Measurements from ENCODE around the gene ZNF248. TPM values are rescaled to one million over a fixed set of nuclear protein-coding genes. Genes with fewer than 3 reads are reported as not detected.
A peak's percentile ranks its signal among the peaks of the same experiment; 100 is the strongest.

Gene ZNF248
- total and polyA plus RNA-seq, 9 of the 15 experiments (the other 6 are each of a cell fraction or from before 2014, with no cell fraction given): 4.5 to 16.5 (median 10.2) TPM

DNA sequence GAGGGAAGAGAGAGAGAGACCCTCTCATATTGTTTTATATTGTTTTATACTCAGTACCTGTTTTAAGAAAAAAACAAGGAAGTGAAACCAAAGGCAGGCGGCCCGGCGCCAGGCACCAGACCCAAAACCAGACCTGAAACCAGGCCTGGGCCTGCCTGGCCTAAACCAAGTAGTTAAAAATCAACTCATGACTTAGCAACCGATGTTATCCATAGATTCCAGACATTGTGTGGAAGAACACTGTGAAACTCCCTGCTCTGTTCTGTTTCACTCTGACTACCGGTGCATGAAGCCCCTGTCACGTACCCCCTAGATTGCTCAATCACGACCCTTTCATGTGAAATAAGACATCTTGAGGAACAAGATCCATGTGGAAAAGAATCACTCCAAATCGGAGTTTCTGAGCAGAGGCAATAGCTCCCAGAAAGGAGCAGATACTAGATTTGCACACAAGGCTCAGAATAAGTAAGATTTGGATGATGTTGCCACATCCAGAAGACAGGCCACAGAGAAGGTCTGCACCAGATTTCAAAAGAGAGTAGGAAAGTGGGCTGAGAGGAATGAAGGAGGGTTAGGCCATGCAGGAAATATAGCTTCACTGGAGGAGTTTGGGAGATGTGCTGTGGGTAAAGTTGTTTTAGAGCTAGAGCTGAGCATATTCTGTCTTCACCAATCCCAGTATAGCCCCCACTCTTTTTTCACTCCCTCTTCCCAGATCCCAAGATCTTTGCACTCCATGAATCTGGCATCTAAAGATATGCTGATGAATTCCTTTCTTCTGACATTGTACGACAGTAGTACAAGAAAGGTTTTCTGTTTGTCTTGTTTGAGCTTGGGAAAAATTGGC, 8.8 kb upstream of the ZNF248 start:
- H3K4me2 ChIP-seq (ENCODE audit: insufficient read depth, low read length): no peak overlapping the region
- WGBS (ENCODE audit: insufficient coverage, low coverage, missing lambda C conversion rate): 24% methylated on average over 8 of the region's 9 CpGs
- CTCF ChIA-PET (ENCODE audit: low intra/inter-chr PET ratio): no interaction called here

DNA sequence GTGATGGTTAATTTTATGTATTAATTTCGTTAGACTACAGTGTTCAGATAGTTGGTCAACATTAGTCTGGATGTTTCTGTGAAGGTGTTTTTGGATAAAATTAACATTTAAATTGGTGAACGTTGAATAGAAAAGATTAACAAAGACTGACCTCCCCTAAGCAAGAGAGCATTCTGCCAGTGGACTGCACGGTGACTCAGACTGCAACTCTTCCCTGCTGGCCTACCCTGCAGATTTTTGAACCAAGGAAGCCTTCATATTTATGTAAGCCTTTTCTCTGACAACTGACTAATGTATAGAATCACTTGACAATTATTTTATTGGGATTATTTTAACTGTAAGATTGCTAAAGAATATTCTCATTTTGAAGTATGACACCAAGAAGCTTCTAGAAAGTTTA, 7.9 kb upstream of the ZNF248 start:
- FAIRE-seq (no peak), ATAC-seq (0 out of 3 replicates have a peak, but pooled peaks have one; percentile 46), DNase-seq (ENCODE audit: extremely low read depth in 1 of 4, low spot score in 3 of 4) (no peak)
- Histone ChIP-seq H2AFZ (ENCODE audit: low read depth, low read length) (peak overlapping the region; percentile 28; the same call in 1 of the 2 replicates), H3K4me1 (replicated peaks in 1 of 2; ENCODE audit: control insufficient read depth in 2 of 2, insufficient read depth in 2 of 2, low read length in 2 of 2) (no peaks in the 10 kb centered on the region), H3K4me2 (ENCODE audit: insufficient read depth, low read length) (no peak overlapping the region), H4K20me1 (replicated peaks; ENCODE audit: control insufficient read depth, insufficient read depth, low read length) (no peaks in the 10 kb centered on the region), H3K27ac (ENCODE audit: extremely low read depth, low read depth, low read length) (no peak overlapping the region; the same call in 2 of the 3 replicates), H3K9ac (ENCODE audit: insufficient read depth in 1 of 2, low read depth in 2 of 2, low read length in 2 of 2) (no peak overlapping the region), H3K79me2 (ENCODE audit: control insufficient read depth, insufficient read depth, low read length) (no peaks in the 10 kb centered on the region), H3K9me1 (ENCODE audit: control insufficient read depth, insufficient read depth, low read length) (no peaks in the 10 kb centered on the region), H3K4me3 (no peak overlapping the region), H3K36me3 (ENCODE audit: control insufficient read depth, insufficient read depth, low read length) (no peaks in the 10 kb centered on the region), H3K9me3 (replicated peaks; ENCODE audit: control insufficient read depth, insufficient read depth, low read depth, low read length) (no peaks in the 10 kb centered on the region), H3K27me3 (ENCODE audit: control insufficient read depth in 2 of 2, insufficient read depth in 2 of 2, low read length in 2 of 2) (no peaks in the 10 kb centered on the region)
- BruUV-seq (replicated peaks): no TSS peak
- intact Hi-C loops (cut with micrococcal nuclease) (no loop called here), in situ Hi-C loops (cut with MboI) (no loop called here)
- ChIA-PET POLR2A (no interaction called here), CTCF (ENCODE audit: low intra/inter-chr PET ratio) (no interaction called here)
- WGBS (ENCODE audit: insufficient coverage, low coverage, missing lambda C conversion rate): 14% methylated on average over 3 of the region's 3 CpGs
- TF ChIP-seq ZNF232 (CRISPR knock-in tag; IDR thresholded peaks at IDR 0.05) (no peak), ZBTB1 (CRISPR knock-in tag; IDR thresholded peaks at IDR 0.05; ENCODE audit: borderline replicate concordance, low read depth) (no peak), ZFP36 (IDR thresholded peaks at IDR 0.05; ENCODE audit: low read depth, low read length, partially characterized antibody) (no peak), STAT5A (IDR thresholded peaks at IDR 0.05; ENCODE audit: borderline replicate concordance, low read length) (no peak), MBD2 (IDR thresholded peaks at IDR 0.05; ENCODE audit: borderline replicate concordance, low read depth) (no peak), ZNF263 (CRISPR knock-in tag; IDR thresholded peaks at IDR 0.05; ENCODE audit: borderline replicate concordance) (no peak)
- TF ChIP-seq, protein P1, sequence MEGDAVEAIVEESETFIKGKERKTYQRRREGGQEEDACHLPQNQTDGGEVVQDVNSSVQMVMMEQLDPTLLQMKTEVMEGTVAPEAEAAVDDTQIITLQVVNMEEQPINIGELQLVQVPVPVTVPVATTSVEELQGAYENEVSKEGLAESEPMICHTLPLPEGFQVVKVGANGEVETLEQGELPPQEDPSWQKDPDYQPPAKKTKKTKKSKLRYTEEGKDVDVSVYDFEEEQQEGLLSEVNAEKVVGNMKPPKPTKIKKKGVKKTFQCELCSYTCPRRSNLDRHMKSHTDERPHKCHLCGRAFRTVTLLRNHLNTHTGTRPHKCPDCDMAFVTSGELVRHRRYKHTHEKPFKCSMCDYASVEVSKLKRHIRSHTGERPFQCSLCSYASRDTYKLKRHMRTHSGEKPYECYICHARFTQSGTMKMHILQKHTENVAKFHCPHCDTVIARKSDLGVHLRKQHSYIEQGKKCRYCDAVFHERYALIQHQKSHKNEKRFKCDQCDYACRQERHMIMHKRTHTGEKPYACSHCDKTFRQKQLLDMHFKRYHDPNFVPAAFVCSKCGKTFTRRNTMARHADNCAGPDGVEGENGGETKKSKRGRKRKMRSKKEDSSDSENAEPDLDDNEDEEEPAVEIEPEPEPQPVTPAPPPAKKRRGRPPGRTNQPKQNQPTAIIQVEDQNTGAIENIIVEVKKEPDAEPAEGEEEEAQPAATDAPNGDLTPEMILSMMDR (IDR thresholded peaks at IDR 0.05 in 2 of 3, conservative IDR thresholded peaks at IDR 0.05 in 1 of 3; ENCODE audit: insufficient read depth in 2 of 3, low read depth in 1 of 3, low read length in 3 of 3): no peak
- TF ChIP-seq, protein P2, sequence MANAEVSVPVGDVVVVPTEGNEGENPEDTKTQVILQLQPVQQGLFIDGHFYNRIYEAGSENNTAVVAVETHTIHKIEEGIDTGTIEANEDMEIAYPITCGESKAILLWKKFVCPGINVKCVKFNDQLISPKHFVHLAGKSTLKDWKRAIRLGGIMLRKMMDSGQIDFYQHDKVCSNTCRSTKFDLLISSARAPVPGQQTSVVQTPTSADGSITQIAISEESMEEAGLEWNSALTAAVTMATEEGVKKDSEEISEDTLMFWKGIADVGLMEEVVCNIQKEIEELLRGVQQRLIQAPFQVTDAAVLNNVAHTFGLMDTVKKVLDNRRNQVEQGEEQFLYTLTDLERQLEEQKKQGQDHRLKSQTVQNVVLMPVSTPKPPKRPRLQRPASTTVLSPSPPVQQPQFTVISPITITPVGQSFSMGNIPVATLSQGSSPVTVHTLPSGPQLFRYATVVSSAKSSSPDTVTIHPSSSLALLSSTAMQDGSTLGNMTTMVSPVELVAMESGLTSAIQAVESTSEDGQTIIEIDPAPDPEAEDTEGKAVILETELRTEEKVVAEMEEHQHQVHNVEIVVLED (CRISPR knock-in tag; IDR thresholded peaks at IDR 0.05): no peak

More for the DNA sequence above, 8.8 kb upstream of the ZNF248 start:
- H3K4me1 ChIP-seq (replicated peaks in 1 of 2; ENCODE audit: control insufficient read depth in 2 of 2, insufficient read depth in 2 of 2, low read length in 2 of 2): 0 out of 5 replicates have a peak, but pooled peaks cover 0 to 2% of the 10 kb centered on the region in 2 experiments
- no peaks in the 10 kb centered on the region for H3K9me3 ChIP-seq (replicated peaks; ENCODE audit: control insufficient read depth, insufficient read depth, low read depth, low read length)
- POLR2A ChIA-PET: interaction anchor here (1.4 kb wide), 1 partner anchor 9 kb away, joined by 5 read pairs; no protein-coding TSS in a partner anchor
- no peak overlapping the region for H3K27ac ChIP-seq (ENCODE audit: extremely low read depth, low read depth, low read length)
- ATAC-seq (no peak; the same call in 2 of the 3 replicates), DNase-seq (ENCODE audit: extremely low read depth in 1 of 4, low spot score in 3 of 4) (no peak), FAIRE-seq (no peak)
- peak overlapping the region; percentile 46 for H2AFZ ChIP-seq (ENCODE audit: low read depth, low read length)
- no peaks in the 10 kb centered on the region for H3K36me3 ChIP-seq (ENCODE audit: control insufficient read depth, insufficient read depth, low read length)
- H3K9ac ChIP-seq (ENCODE audit: insufficient read depth in 1 of 2, low read depth in 2 of 2, low read length in 2 of 2): no peak overlapping the region
- H3K4me3 ChIP-seq: no peak overlapping the region
- H3K27me3 ChIP-seq (ENCODE audit: control insufficient read depth in 2 of 2, insufficient read depth in 2 of 2, low read length in 2 of 2): no peaks in the 10 kb centered on the region
- no peaks in the 10 kb centered on the region for H3K79me2 ChIP-seq (ENCODE audit: control insufficient read depth, insufficient read depth, low read length)
- TF ChIP-seq ZNF217 (CRISPR knock-in tag; IDR thresholded peaks at IDR 0.05): no peak
- peak; percentile 43; the same call in 1 of the 2 replicates for TF ChIP-seq CEBPB (tag; IDR thresholded peaks at IDR 0.05)
- H3K9me1 ChIP-seq (ENCODE audit: control insufficient read depth, insufficient read depth, low read length): no peaks in the 10 kb centered on the region
- H4K20me1 ChIP-seq (replicated peaks; ENCODE audit: control insufficient read depth, insufficient read depth, low read length): no peaks in the 10 kb centered on the region
- intact Hi-C loops (cut with micrococcal nuclease) (no loop called here), in situ Hi-C loops (cut with MboI) (no loop called here)
- no TSS peak for BruUV-seq (replicated peaks)
